ENCODE measurements around the gene SLC13A3.

GRCh38 chr20:46605181-46605580 is 46.1 kb downstream of the SLC13A3 start:
- no peak for TF ChIP-seq CTCF (IDR thresholded peaks at IDR 0.05)
- TF ChIP-seq EP300 (IDR thresholded peaks at IDR 0.05) = no peak

Data from ovary (tissue), 3 donors.